MCF 10A (cell line): ENCODE results near the gene RFX2. TPM values are rescaled to one million over a fixed set of nuclear protein-coding genes. Genes with fewer than 3 reads are reported as not detected.

Experiments used
- BruUV-seq: library from RNA; stranded (reverse); fragments of 400-500 nt; replicated peaks from 2 replicates; lab custom pipeline; 2021; lab: Mats Ljungman, UMichigan
- CTCF ChIA-PET: fragments of 300-600 bp; sonication (Branson Sonifier 250); formaldehyde crosslinking; extraction: SDS; loops from one replicate; lab custom pipeline; 2021; ENCODE audit warnings: antibody characterized with exemption, inconsistent platforms; lab: Yijun Ruan, JAX
- POLR2A ChIA-PET: fragments of 300-600, 350-650 bp; sonication (Branson Sonifier 250); formaldehyde crosslinking; extraction: SDS; loops from one replicate; lab custom pipeline; 2020; ENCODE audit warnings: antibody characterized with exemption, inconsistent platforms; lab: Yijun Ruan, JAX
- DNase-seq: peaks from one replicate; pipeline ENCODE4 v3.0.0-alpha.2; 2018; ENCODE audit not compliant: unreplicated experiment
- H3K27ac Mint-ChIP-seq: one replicate; pipeline ENCODE4 v1.8.0; 2022; ENCODE audit warnings: mild to moderate bottlenecking, low read depth, mixed read lengths; ENCODE audit not compliant: unreplicated experiment
- H3K27me3 Mint-ChIP-seq: one replicate; pipeline ENCODE4 v1.8.0; 2022; ENCODE audit warnings: mixed read lengths; ENCODE audit not compliant: insufficient read depth, unreplicated experiment
- H3K36me3 Mint-ChIP-seq: one replicate; pipeline ENCODE4 v1.8.0; 2022; ENCODE audit warnings: mild to moderate bottlenecking, moderate library complexity, mixed read lengths; ENCODE audit not compliant: insufficient read depth, unreplicated experiment
- H3K4me1 Mint-ChIP-seq: one replicate; pipeline ENCODE4 v1.8.0; 2022; ENCODE audit warnings: mixed read lengths; ENCODE audit not compliant: insufficient read depth, unreplicated experiment
- H3K4me3 Mint-ChIP-seq: one replicate; pipeline ENCODE4 v1.8.0; 2022; ENCODE audit warnings: mild to moderate bottlenecking, moderate library complexity, mixed read lengths; ENCODE audit not compliant: unreplicated experiment
- H3K9me3 Mint-ChIP-seq: one replicate; pipeline ENCODE4 v1.8.0; 2022; ENCODE audit warnings: mixed read lengths; ENCODE audit not compliant: unreplicated experiment
- intact Hi-C: fragments of 100-400 bp; cut with micrococcal nuclease; formaldehyde crosslinking; loops from 2 replicates; pipeline ENCODE4 v1.14.1; 2022
- total RNA-seq: library from RNA; stranded (reverse); gene quantifications from 2 replicates; pipeline ENCODE4 v1.2.3, GENCODE V29; 2022
- TF ChIP-seq, protein P1 (sequence below): fragments of 200-600 bp; IDR thresholded peaks from one replicate; pipeline ENCODE4 v1.8.0; 2022; ENCODE audit warnings: antibody characterized with exemption, mild to moderate bottlenecking; ENCODE audit not compliant: unreplicated experiment

Gene RFX2
- total RNA-seq, 1 experiment from 2014 or later: 9.9 TPM

DNA sequence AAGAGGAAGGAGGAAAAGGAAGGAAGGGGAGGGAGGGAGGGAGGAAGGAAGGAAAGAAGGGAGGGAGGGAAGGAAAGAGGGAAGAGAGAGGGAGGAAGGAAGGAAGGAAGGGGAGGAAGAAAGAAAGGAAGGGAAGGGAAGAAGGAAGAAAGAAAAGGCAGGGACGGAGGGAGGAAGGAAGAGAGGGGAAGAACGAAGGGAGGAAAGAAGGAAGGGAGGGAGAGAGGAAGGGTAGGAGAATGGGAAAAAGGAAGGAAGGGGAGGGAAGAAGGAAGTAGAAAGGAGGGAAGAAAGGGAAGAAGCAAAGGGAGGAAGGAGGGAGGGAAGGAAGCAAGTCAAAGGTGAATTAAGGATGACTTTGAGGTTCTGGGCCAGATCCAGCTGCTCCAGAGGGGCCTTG is 28.2 kb upstream of the RFX2 start:
- intact Hi-C loops: no loop called here
- no peak overlapping the region for H3K27ac Mint-ChIP-seq
- ChIA-PET POLR2A (no interaction called here), CTCF (interaction anchor here (1.3 kb wide), 1 partner anchor 12 kb away, joined by 3 read pairs; no protein-coding TSS in a partner anchor)
- no peaks in the 10 kb centered on the region for H3K4me1 Mint-ChIP-seq
- no peaks in the 10 kb centered on the region for H3K36me3 Mint-ChIP-seq
- no peak for DNase-seq
- no peaks in the 10 kb centered on the region for H3K9me3 Mint-ChIP-seq
- TF ChIP-seq, protein P1, sequence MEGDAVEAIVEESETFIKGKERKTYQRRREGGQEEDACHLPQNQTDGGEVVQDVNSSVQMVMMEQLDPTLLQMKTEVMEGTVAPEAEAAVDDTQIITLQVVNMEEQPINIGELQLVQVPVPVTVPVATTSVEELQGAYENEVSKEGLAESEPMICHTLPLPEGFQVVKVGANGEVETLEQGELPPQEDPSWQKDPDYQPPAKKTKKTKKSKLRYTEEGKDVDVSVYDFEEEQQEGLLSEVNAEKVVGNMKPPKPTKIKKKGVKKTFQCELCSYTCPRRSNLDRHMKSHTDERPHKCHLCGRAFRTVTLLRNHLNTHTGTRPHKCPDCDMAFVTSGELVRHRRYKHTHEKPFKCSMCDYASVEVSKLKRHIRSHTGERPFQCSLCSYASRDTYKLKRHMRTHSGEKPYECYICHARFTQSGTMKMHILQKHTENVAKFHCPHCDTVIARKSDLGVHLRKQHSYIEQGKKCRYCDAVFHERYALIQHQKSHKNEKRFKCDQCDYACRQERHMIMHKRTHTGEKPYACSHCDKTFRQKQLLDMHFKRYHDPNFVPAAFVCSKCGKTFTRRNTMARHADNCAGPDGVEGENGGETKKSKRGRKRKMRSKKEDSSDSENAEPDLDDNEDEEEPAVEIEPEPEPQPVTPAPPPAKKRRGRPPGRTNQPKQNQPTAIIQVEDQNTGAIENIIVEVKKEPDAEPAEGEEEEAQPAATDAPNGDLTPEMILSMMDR: no peak
- BruUV-seq: no TSS peak
- no peaks in the 10 kb centered on the region for H3K27me3 Mint-ChIP-seq
- H3K4me3 Mint-ChIP-seq: no peak overlapping the region

DNA sequence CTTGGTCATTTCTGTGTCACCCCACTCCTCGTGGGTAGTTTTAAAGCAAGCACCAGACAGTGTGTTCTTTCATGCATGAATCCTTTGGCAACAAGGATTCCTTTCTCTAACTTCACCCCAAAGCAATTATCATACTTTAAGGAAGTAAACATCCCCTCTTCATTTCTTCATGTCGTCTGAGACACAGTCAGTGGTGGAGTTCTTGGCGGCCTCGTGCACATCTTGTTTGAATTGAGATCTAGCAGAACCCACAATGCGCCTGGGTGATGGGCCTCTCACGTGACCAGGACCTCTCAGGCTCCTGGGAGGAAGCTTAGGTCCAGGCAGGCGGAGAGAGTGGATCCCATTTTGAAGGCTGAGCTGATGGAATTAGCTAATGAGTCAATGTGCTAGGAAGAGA is 27.8 kb upstream of the RFX2 start:
- TF ChIP-seq, protein P1: no peak
- H3K4me3 Mint-ChIP-seq: no peak overlapping the region
- no peaks in the 10 kb centered on the region for H3K27me3 Mint-ChIP-seq
- DNase-seq: no peak
- no peaks in the 10 kb centered on the region for H3K36me3 Mint-ChIP-seq
- H3K9me3 Mint-ChIP-seq: no peaks in the 10 kb centered on the region
- CTCF ChIA-PET: interaction anchor here (0.7 to 1.3 kb wide), 3 partner anchors 12 to 184 kb away, joined by 3 read pairs; no protein-coding TSS in a partner anchor
- BruUV-seq: no TSS peak
- intact Hi-C loops: no loop called here
- POLR2A ChIA-PET: no interaction called here
- no peak overlapping the region for H3K27ac Mint-ChIP-seq
- no peaks in the 10 kb centered on the region for H3K4me1 Mint-ChIP-seq

DNA sequence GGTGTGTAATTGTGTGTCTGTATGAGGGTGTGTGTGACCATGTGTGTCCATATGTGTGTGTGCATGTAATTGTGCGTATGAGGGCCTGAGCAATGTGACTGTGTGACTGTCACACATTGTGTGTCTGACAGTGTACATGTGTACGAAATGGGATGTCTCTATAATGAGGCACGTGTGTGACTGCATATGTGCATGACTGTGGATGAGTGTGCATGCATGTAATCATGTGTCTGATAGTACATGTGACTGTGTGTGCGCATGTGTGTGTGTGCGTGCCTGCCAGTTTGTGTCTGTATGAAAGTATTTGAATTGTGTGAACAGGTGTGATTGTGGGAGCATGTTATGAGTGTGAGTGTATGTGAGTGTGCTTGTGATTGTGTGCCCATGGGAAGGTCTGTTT is 22.9 kb upstream of the RFX2 start:
- H3K27me3 Mint-ChIP-seq: no peaks in the 10 kb centered on the region
- TF ChIP-seq, protein P1: no peak
- H3K27ac Mint-ChIP-seq: no peak overlapping the region
- no peaks in the 10 kb centered on the region for H3K9me3 Mint-ChIP-seq
- intact Hi-C loops: no loop called here
- ChIA-PET CTCF (no interaction called here), POLR2A (no interaction called here)
- no peaks in the 10 kb centered on the region for H3K36me3 Mint-ChIP-seq
- H3K4me1 Mint-ChIP-seq: no peaks in the 10 kb centered on the region
- H3K4me3 Mint-ChIP-seq: no peak overlapping the region
- BruUV-seq: no TSS peak
- DNase-seq: no peak

DNA sequence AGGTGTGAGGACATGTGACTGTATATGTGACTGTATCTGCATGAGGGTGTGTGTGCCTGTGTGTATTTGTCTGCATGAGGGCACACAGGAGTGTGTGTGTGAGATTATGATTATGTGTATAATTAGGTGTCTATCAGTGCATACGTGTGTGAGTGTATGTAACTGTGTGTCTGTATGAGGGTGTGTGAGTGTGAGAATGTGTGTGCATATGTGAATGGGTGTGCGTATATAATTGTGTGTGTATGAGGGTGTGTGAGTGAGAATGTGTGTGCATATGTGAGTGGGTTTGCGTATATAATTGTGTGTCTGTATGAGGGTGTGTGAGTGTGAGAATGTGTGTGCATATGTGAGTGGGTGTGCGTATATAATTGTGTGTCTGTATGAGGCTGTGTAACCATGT is 22.2 kb upstream of the RFX2 start:
- no peak for DNase-seq
- Mint-ChIP-seq H3K9me3 (no peaks in the 10 kb centered on the region), H3K36me3 (no peaks in the 10 kb centered on the region), H3K27me3 (no peaks in the 10 kb centered on the region), H3K4me1 (no peaks in the 10 kb centered on the region), H3K4me3 (no peak overlapping the region), H3K27ac (no peak overlapping the region)
- ChIA-PET CTCF (no interaction called here), POLR2A (no interaction called here)
- TF ChIP-seq, protein P1: no peak
- intact Hi-C loops: no loop called here
- BruUV-seq: no TSS peak
